SIG-M5 (cell line): ENCODE results near the gene GPT2.
"Not testable (repeated sequence)": the region's sequence is repeated elsewhere in the genome, so short reads cannot be mapped to it uniquely, and the experiment has no call there.

Experiments
- DNase-seq: peaks from one replicate; lab custom pipeline; 2025; lab: John Stamatoyannopoulos, UW

GPT2 gene

GRCh38 chr16:46920402-46921068, 36.4 kb downstream of the GPT2 start:
- no peak for DNase-seq

DNA sequence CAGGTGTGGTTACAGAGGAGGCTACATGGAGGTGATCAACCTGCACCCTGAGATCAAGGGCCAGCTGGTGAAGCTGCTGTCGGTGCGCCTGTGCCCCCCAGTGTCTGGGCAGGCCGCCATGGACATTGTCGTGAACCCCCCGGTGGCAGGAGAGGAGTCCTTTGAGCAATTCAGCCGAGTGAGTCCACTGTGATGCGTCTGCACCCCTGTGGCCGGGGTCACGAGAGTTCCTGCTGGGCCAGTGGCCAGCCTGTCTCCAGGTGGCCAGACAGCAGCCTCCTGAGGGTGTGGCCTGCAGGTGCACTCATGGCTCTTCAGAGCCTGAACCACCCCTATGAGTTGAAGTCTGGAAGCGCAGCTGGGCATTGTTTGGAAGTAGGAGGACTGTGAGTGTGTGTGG, 38.1 kb downstream of the GPT2 start:
- DNase-seq, result no peak

GRCh38 chr16:46923513-46924295, 39.5 kb downstream of the GPT2 start:
- DNase-seq, result no peak

GRCh38 chr16:46924402-46924801, 40.2 kb downstream of the GPT2 start:
- DNase-seq, result no peak

- DNase-seq, result no peak
Measured at GRCh38 chr16:46926470-46927225, 42.5 kb downstream of the GPT2 start.

GRCh38 chr16:46927273-46927672, 43.1 kb downstream of the GPT2 start:
- DNase-seq, result no peak

- DNase-seq, result no peak
Measured at GRCh38 chr16:46928811-46929210, 44.6 kb downstream of the GPT2 start.

GRCh38 chr16:46929378-46930332, 45.5 kb downstream of the GPT2 start:
- DNase-seq, result no peak

- no peak for DNase-seq
Measured at GRCh38 chr16:46930861-46931260, 46.7 kb downstream of the GPT2 start.

DNA sequence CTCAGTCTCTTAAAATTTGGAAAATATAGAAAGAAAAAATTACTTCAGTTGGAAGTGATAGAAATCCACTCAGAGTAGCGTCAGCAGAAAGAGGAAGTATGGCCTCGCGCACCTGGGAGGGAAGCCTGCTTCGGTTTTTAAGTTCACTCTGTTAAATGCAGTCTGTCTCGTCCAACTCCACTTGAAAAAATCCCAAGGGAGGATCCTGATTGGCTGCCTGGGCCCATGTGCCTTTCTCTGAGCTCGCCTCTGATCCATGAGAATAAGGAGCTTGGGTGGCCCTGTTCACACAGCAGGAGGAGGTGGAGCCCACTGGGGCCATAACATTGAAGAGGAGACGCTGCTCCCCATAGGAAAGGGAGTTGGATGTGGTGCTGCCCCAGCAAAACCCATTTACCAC, 48.6 kb downstream of the GPT2 start:
- no peak for DNase-seq

DNA sequence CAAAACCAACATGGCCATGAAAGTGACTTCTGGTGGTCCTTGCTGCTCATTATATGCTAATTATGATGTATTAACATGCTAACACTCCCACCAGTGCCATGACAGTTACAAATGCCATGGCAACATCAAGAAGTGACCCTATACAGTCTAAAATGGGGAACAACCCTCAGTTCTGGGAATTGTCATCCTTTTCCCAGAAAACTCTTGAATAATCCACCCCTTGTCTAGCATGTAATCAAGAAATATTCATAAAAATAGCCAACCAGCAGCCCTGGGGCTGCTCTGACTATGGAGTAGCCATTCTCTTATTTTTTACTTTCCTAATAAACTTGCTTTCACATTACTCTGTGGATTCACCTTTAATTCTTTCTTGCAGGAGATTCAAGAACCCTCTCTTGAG, 53.4 kb downstream of the GPT2 start:
- DNase-seq, result no peak

- not testable (repeated sequence) for DNase-seq
Measured at GRCh38 chr16:46944713-46945112, 60.6 kb downstream of the GPT2 start.

GRCh38 chr16:46947900-46948547, 63.9 kb downstream of the GPT2 start:
- DNase-seq, result no peak

DNA sequence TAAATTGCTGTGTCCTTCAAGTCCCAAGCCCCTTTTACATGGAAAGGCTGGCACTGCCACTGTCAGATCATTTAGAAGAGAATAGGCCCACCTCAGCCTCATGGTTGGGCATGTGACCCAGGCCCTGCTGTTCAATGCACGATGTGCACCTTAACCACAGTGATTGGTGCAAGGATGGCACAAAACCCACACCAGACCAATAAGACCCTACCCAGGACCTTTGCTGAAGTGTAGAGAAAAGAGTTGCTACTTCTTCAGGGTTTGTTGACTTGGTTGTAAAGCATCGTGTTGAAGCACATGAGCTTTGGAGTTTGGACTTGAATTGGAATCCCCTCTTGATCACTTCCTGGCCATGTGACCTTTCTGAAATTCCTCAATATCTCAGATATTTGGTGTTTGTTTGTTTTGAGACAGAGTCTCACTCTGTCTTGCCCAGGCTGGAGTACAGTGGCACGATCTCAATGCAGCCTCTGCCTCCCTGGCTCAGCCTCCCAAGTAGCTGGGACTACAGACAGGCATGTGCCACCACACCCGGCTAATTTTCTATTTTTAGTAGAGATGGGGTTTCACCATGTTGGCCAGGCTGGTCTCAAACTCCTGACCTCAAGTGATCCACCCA, 64.5 kb downstream of the GPT2 start:
- no peak for DNase-seq

DNA sequence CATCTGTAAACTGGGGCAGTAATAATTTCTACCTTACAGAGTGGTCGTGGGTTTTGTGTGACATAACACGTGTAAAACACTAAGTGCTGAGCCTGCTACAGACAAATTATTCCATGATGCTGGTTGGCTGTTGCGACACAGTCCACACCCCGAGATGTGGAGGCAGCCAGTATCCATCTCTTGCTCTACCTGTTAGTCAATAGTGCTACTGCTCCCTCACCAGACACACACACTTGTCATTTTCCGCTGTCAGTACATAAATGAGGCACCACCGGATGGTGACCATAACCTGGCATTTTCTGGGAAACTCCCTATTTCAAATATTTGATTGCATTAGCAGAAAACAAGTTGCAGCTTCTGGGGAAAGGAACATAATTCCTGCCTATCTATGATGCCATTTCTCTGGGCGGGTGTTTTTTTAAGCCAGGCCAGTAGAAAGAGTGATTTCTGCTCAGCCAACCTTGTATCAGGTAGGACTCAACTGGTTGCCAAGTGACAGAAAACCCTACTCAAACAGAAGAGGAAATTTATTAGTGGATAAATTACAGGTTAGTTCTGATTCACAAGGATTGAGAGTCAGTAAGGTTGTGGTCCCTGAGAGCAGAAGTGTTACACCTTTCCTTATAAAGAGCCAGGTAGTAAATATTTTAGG, 65.2 kb downstream of the GPT2 start:
- DNase-seq, result no peak

DNA sequence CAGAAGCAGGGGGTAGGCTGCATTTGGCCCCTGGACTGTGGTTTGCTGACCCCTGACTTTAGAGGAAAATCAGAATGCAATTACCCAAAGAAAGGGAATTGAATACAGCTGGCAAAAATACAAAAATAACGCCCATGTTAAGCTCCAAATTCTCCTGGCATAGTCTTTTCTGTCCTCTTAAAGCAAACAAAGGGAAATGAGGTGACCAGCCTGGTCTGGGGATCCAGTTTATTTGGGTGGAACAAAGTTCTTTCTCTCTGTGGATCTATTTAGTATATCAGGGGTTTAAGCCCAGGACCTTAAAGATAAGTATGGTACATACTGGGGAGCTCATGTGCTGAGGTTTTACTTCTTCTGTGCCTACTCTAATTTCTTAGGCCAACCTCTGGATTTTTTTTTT, 65.8 kb downstream of the GPT2 start:
- DNase-seq, result no peak

GRCh38 chr16:46954562-46954961, 70.4 kb downstream of the GPT2 start:
- DNase-seq, result no peak

DNA sequence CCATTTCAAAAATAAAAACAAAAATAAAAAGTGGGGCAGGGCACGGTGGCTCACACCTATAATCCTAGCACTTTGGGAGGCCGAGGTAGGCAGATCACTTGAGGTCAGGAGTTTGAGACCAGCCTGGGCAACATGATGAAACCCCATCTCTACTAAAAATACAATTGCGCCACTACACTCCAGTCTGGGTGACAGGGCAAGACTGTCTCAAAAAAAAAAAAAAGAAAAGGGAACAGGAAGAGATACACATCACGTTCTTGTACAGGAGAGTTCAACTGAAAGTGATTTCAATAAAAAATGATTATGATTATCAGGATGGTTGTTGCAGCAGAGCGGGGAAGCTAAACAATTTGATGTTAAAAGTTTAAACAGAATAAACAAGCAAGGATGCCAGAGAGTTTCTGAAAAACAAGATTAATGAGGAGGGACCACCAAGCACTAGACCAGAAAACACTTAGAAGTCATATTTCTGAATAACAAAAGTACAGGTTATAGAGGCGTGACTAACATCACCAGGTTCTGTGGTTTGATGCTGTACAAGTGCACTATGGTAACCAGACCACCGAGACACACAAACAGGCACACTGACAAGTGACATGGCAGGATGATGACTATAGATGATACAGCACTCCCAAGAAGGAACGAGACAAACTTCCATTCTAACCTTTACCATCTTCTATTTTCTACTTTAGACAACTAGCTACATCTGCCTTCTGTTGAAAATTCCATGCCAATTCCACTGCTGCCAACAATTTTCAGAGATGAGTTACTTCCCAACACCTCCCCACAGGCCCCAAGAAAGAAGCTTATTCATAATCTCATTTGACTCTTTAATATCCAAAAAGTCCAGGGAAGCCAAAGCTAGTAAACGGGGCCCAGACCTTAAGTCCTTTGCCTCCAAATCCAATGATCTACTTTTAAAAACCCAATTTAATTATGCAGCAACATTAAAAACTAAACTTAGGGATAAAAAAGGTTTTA, 77.5 kb downstream of the GPT2 start:
- peak; percentile 11 for DNase-seq

DNA sequence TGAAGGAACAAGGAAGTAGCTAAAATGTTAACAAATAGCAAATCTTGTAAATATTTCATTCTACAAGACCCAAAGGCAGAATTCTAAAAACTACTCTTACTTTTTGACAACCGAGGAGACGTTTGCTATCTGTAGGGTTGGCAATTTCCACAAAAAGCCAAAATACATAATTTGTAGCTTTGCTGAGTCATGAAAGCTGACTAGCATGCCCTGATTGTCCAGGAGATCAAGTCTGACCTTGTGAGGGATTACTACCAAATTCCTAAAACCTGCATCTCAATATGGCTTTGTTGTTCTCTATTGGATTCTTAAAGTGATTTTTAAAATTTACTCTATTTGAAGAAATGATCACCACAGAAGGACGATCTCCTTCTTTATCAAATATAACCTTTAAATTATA, 78.5 kb downstream of the GPT2 start:
- no peak for DNase-seq
